Endothelial cell (in vitro differentiated cells): ENCODE results near the gene CABLES1. TPM values are rescaled to one million over a fixed set of nuclear protein-coding genes. Genes with fewer than 3 reads are reported as not detected.
A peak's percentile ranks its signal among the peaks of the same experiment; 100 is the strongest.
"Not testable (repeated sequence)": the region's sequence is repeated elsewhere in the genome, so short reads cannot be mapped to it uniquely, and the experiment has no call there.

Experiments used
- DNase-seq: peaks from one replicate; pipeline ENCODE4 v3.0.0; 2021; ENCODE audit warnings: low spot score
- H3K27ac Mint-ChIP-seq: one replicate; pipeline ENCODE4 v1.8.0; 2021; ENCODE audit warnings: mixed read lengths, inconsistent platforms; ENCODE audit not compliant: unreplicated experiment
- H3K27me3 Mint-ChIP-seq: one replicate; pipeline ENCODE4 v1.8.0; 2021; ENCODE audit warnings: mild to moderate bottlenecking, moderate library complexity, mixed read lengths, inconsistent platforms; ENCODE audit not compliant: unreplicated experiment
- H3K36me3 Mint-ChIP-seq: one replicate; pipeline ENCODE4 v1.8.0; 2021; ENCODE audit warnings: mild to moderate bottlenecking, low read depth, mixed read lengths, inconsistent platforms; ENCODE audit not compliant: unreplicated experiment
- H3K4me1 Mint-ChIP-seq: one replicate; pipeline ENCODE4 v1.8.0; 2021; ENCODE audit warnings: mild to moderate bottlenecking, mixed read lengths, inconsistent platforms; ENCODE audit not compliant: unreplicated experiment
- H3K4me3 Mint-ChIP-seq: one replicate; pipeline ENCODE4 v1.8.0; 2021; ENCODE audit warnings: mild to moderate bottlenecking, mixed read lengths, inconsistent platforms; ENCODE audit not compliant: unreplicated experiment
- H3K9me3 Mint-ChIP-seq: one replicate; pipeline ENCODE4 v1.8.0; 2021; ENCODE audit warnings: mixed read lengths, inconsistent platforms; ENCODE audit not compliant: unreplicated experiment
- total RNA-seq: library from RNA; stranded (reverse); fragmentation: NEBNext Ultra II Directional; extraction: Animal tissue kit (Norgen Biotek cat#: 25700); gene quantifications from one replicate; pipeline ENCODE4 v1.2.1, GENCODE V29; 2021; ENCODE audit not compliant: unreplicated experiment
- TF ChIP-seq, protein P1 (sequence below): fragments of 200-600 bp; sonication (generic); IDR thresholded peaks from one replicate; pipeline ENCODE4 v1.5.0; 2021; ENCODE audit warnings: antibody characterized with exemption; ENCODE audit not compliant: unreplicated experiment

CABLES1 gene
- total RNA-seq, 1 donor from 2014 or later = 24.9 TPM

- peak overlapping the region; percentile 8 for H3K27ac Mint-ChIP-seq
- peaks cover 42% of the 10 kb centered on the region for H3K4me1 Mint-ChIP-seq
- peaks cover 7% of the 10 kb centered on the region for H3K27me3 Mint-ChIP-seq
- TF ChIP-seq, protein P1, sequence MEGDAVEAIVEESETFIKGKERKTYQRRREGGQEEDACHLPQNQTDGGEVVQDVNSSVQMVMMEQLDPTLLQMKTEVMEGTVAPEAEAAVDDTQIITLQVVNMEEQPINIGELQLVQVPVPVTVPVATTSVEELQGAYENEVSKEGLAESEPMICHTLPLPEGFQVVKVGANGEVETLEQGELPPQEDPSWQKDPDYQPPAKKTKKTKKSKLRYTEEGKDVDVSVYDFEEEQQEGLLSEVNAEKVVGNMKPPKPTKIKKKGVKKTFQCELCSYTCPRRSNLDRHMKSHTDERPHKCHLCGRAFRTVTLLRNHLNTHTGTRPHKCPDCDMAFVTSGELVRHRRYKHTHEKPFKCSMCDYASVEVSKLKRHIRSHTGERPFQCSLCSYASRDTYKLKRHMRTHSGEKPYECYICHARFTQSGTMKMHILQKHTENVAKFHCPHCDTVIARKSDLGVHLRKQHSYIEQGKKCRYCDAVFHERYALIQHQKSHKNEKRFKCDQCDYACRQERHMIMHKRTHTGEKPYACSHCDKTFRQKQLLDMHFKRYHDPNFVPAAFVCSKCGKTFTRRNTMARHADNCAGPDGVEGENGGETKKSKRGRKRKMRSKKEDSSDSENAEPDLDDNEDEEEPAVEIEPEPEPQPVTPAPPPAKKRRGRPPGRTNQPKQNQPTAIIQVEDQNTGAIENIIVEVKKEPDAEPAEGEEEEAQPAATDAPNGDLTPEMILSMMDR = no peak
- H3K36me3 Mint-ChIP-seq = peaks cover 6% of the 10 kb centered on the region
- DNase-seq = no peak
- H3K9me3 Mint-ChIP-seq = no peaks in the 10 kb centered on the region
- H3K4me3 Mint-ChIP-seq = no peak overlapping the region
These were observed 146.5 kb downstream of the CABLES1 start for GRCh38 chr18:23281626-23282436.

DNA sequence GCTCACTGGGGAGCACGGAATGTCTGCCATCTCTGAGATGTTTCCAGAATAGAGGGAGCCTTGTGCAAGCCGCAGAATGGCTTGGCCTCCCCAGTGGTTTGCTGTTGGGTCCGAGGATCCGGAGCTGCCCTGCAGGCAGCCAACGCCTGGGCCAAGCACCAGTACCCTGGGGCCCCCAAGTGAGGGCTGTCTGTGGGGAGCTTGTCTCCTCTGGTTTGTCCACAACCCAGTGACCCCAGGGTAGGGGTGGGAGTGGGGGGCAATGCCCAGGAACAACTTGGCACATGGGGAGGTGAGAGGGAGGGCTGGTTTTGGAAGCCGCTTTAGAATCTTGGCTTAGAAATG is 147.1 kb downstream of the CABLES1 start:
- DNase-seq = no peak
- Mint-ChIP-seq H3K4me1 (peaks cover 45% of the 10 kb centered on the region), H3K27me3 (peaks cover 3% of the 10 kb centered on the region), H3K4me3 (no peak overlapping the region), H3K27ac (no peak overlapping the region), H3K9me3 (no peaks in the 10 kb centered on the region), H3K36me3 (peaks cover 4% of the 10 kb centered on the region)
- TF ChIP-seq, protein P1 = no peak

GRCh38 chr18:23283916-23284430 is 148.7 kb downstream of the CABLES1 start:
- no peaks in the 10 kb centered on the region for H3K9me3 Mint-ChIP-seq
- TF ChIP-seq, protein P1 = no peak
- DNase-seq = no peak
- peaks cover 3% of the 10 kb centered on the region for H3K27me3 Mint-ChIP-seq
- H3K4me1 Mint-ChIP-seq = peaks cover 61% of the 10 kb centered on the region
- no peak overlapping the region for H3K4me3 Mint-ChIP-seq
- H3K36me3 Mint-ChIP-seq = no peaks in the 10 kb centered on the region
- no peak overlapping the region for H3K27ac Mint-ChIP-seq

GRCh38 chr18:23284629-23285028 is 149.3 kb downstream of the CABLES1 start:
- TF ChIP-seq, protein P1 = no peak
- Mint-ChIP-seq H3K27ac (no peak overlapping the region), H3K36me3 (no peaks in the 10 kb centered on the region), H3K4me3 (no peak overlapping the region), H3K27me3 (peaks cover 3% of the 10 kb centered on the region), H3K4me1 (peaks cover 61% of the 10 kb centered on the region), H3K9me3 (no peaks in the 10 kb centered on the region)
- no peak for DNase-seq

DNA sequence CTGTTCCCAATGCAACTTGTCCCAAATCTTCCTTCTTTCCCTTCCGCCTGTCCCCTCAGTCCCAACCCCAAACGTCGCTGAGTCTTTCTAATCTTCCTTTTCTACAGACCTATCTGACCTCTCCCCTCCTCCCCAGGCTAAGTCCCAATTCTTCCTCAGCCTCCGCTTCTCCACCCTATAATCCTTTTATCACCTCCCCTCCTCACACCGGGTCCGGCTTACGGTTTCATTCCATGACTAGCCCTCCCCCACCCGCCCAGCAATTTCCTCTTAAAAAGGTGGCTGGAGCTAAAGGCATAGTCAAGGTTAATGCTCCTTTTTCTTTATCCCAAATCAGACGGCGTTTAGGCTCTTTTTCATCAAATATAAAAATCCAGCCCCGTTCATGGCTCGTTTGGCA is 150.3 kb downstream of the CABLES1 start:
- H3K4me3 Mint-ChIP-seq, H3K27me3 Mint-ChIP-seq, DNase-seq, H3K27ac Mint-ChIP-seq, H3K9me3 Mint-ChIP-seq, H3K36me3 Mint-ChIP-seq: not testable (repeated sequence)
- H3K4me1 Mint-ChIP-seq = peaks cover 52% of the 10 kb centered on the region
